ENCODE results near the gene FBXW10. TPM values are rescaled to one million over a fixed set of nuclear protein-coding genes. Genes with fewer than 3 reads are reported as not detected.
A peak's percentile ranks its signal among the peaks of the same experiment; 100 is the strongest.
"Not testable (repeated sequence)": the region's sequence is repeated elsewhere in the genome, so short reads cannot be mapped to it uniquely, and the experiment has no call there.

Gene FBXW10
- total RNA-seq, 1 donor from 2014 or later: 0.27 TPM

DNA sequence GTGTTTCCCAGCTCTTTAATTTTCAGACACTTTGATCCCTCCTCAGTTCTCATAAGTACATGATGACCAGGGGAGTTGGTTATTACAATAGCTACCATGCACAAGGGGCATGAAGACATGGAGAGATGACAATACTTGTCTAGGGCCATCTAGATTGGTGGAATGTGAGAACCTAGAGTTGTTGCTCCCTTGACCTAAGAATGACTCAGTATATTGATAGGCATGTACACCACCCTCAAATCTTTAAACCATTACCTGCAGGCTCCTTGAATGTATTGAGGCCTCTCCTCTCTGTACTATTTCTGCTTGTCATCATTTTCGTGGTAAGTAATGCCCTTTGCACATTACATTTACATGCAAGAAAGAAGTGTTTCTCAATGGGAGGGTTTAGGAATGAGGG is 20.3 kb upstream of the FBXW10 start:
- H3K4me3 ChIP-seq; ATAC-seq; H3K36me3 ChIP-seq; H3K27me3 ChIP-seq (ENCODE audit: low read depth); H3K4me1 ChIP-seq; H3K27ac ChIP-seq; intact Hi-C loops (cut with DNase I); H3K9me3 ChIP-seq; DNase-seq: not testable (repeated sequence)

DNA sequence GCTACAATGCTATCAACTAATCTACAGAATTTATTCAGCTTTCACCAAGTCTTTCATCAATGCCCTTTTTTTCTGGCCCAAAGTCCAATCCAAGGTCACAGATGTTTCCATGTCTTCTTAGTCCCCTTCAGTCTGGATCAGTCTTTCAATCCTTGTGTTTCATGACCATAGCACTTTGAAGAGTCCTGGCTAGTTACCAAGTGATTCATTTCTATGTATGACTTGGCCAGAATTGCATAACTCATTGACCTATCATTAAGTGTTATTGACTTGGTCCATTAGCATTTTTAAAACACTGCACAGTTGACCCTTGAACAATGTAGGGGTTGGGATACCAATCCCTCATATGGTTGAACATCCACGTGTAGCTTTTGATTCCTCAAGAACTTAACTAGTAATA is 11.4 kb upstream of the FBXW10 start:
- H3K4me3 ChIP-seq; DNase-seq; H3K9me3 ChIP-seq; intact Hi-C loops (cut with DNase I); H3K36me3 ChIP-seq; H3K4me1 ChIP-seq; H3K27ac ChIP-seq; H3K27me3 ChIP-seq (ENCODE audit: low read depth): not testable (repeated sequence)
- peak in 1 of 2 donors; percentile 58 for ATAC-seq

GRCh38 chr17:18733350-18733749 is 10.5 kb upstream of the FBXW10 start:
- DNase-seq; H3K4me1 ChIP-seq; H3K9me3 ChIP-seq; H3K27ac ChIP-seq; H3K27me3 ChIP-seq (ENCODE audit: low read depth); H3K4me3 ChIP-seq; H3K36me3 ChIP-seq; intact Hi-C loops (cut with DNase I): not testable (repeated sequence)
- peak; percentile 63 to 68 for ATAC-seq

- ATAC-seq; H3K4me1 ChIP-seq; H3K36me3 ChIP-seq; H3K4me3 ChIP-seq; DNase-seq; H3K9me3 ChIP-seq; intact Hi-C loops (cut with DNase I); H3K27me3 ChIP-seq (ENCODE audit: low read depth); H3K27ac ChIP-seq: not testable (repeated sequence)
Measured at GRCh38 chr17:18739616-18740391, 4.0 kb upstream of the FBXW10 start.

- H3K27ac ChIP-seq; ATAC-seq; H3K4me3 ChIP-seq; H3K9me3 ChIP-seq; intact Hi-C loops (cut with DNase I); H3K36me3 ChIP-seq; H3K27me3 ChIP-seq (ENCODE audit: low read depth); DNase-seq; H3K4me1 ChIP-seq: not testable (repeated sequence)
Measured at GRCh38 chr17:18741228-18741627, 2.6 kb upstream of the FBXW10 start.

DNA sequence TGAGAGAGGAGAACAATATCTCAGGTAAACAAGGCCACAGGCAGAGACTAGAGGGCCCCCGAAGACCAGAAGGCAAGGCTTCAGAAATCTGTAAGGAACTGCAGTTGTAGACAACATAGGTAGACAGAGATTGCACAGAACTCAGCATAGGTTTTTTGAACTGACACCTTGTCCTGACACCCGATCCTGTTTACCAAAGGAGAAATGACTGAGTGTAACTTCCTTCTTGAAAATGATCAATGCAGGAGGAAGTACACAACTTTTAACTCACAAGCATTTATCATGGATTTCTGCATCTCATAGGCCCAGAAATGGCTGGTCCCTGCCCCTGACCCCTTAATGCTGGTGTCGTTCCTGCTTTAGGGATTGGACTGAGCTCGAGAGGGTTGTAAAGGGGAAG is 872 bp downstream of the FBXW10 start:
- H3K4me3 ChIP-seq; ATAC-seq; H3K36me3 ChIP-seq; H3K4me1 ChIP-seq; H3K27ac ChIP-seq; H3K9me3 ChIP-seq; H3K27me3 ChIP-seq (ENCODE audit: low read depth); DNase-seq; intact Hi-C loops (cut with DNase I): not testable (repeated sequence)

GRCh38 chr17:18746551-18746950 is 2.7 kb downstream of the FBXW10 start:
- H3K36me3 ChIP-seq; H3K4me1 ChIP-seq; DNase-seq; intact Hi-C loops (cut with DNase I); H3K4me3 ChIP-seq; H3K27ac ChIP-seq; H3K9me3 ChIP-seq; ATAC-seq; H3K27me3 ChIP-seq (ENCODE audit: low read depth): not testable (repeated sequence)

- intact Hi-C loops (cut with DNase I); H3K27ac ChIP-seq; DNase-seq; H3K4me1 ChIP-seq; H3K27me3 ChIP-seq (ENCODE audit: low read depth); ATAC-seq; H3K36me3 ChIP-seq; H3K4me3 ChIP-seq; H3K9me3 ChIP-seq: not testable (repeated sequence)
Measured at GRCh38 chr17:18747501-18747900, 3.6 kb downstream of the FBXW10 start.

DNA sequence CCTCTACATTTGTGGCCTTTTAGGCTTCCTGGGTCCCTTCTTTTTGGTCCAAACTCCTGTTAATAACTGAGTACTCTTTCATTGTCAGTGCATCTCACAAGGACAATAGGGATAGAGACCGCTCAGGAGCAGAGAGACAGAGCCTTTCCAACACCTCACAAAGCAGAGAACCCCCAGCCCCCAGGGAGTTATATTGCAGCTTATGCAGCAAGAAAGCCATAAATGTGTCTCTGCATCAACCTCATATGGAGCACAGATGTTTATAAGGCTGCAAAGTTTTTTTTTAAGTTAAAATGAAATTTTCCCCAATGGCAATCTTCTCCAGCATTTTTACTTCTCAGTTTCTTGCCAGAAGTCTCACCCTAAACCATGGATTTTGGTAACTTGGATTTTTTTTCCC is 6.4 kb downstream of the FBXW10 start:
- H3K27me3 ChIP-seq (ENCODE audit: low read depth); H3K4me1 ChIP-seq; DNase-seq; ATAC-seq; H3K9me3 ChIP-seq; H3K4me3 ChIP-seq; H3K27ac ChIP-seq; H3K36me3 ChIP-seq; intact Hi-C loops (cut with DNase I): not testable (repeated sequence)

DNA sequence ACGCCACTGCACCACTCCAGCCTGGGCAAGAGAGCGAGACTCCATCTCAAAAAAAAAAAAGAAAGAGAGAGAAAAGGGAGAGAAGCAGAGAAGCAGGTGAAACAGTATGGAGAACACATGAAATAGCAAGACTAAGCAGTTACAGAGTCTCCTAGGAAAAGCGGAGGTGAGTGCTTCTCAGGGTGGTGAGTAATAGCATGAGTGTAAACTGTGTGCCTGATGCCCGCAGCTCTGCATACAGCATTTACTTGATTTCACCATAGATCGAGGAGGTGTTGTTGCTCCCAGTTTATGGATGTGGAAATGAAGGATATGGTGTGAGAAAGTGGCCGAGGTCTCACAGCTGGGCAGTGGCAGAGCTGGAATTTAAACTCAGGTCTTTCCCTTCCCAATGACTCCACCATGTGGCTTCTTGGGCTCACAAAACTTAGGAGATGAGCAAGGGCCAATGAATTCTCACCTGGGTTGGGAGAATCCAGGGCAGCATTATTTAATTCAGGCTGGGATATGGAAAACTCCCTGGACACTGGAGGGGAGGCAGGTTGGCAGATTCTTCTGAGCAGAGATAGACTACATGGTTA is 10.1 kb downstream of the FBXW10 start:
- H3K36me3 ChIP-seq; H3K9me3 ChIP-seq; H3K4me1 ChIP-seq; H3K4me3 ChIP-seq; H3K27ac ChIP-seq; intact Hi-C loops (cut with DNase I); H3K27me3 ChIP-seq (ENCODE audit: low read depth); DNase-seq: not testable (repeated sequence)
- ATAC-seq: peak in 1 of 2 donors; percentile 41

- H3K9me3 ChIP-seq; DNase-seq; H3K4me1 ChIP-seq; H3K4me3 ChIP-seq; H3K36me3 ChIP-seq; H3K27me3 ChIP-seq (ENCODE audit: low read depth); ATAC-seq; H3K27ac ChIP-seq; intact Hi-C loops (cut with DNase I): not testable (repeated sequence)
Measured at GRCh38 chr17:18755969-18756368, 12.1 kb downstream of the FBXW10 start.

DNA sequence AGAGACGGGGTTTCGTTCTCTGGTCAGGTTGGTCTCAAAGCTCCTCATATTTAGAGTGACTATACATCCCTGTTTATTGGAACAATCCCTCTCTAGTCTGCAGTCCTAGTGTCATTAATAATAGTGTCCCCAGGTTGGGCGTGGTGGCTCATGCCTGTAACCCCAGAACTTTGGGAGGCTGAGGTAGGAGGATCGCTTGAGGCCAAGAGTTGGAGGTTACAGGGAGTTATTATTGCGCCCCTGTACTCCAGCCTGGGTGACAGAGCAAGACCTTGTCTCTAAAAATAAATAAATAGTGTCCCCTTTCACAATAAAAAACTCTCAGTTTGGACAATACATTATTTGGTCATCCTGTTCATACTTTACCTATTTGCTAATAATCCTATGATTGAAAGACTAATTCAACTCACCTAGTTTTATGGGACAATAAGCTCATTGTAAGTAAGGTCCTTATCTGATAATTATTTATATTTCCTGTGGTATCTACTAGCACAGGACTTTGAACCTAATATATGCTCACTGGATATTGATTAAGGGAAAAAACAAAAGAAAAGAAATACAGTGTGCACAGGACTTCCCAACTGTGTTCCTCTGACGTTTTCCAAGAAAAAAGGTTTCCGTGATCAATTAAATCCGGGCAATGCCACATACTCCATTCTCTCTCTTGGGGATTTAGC is 13.7 kb downstream of the FBXW10 start:
- H3K27me3 ChIP-seq (ENCODE audit: low read depth); H3K4me1 ChIP-seq; intact Hi-C loops (cut with DNase I); ATAC-seq; H3K9me3 ChIP-seq; DNase-seq; H3K4me3 ChIP-seq; H3K27ac ChIP-seq; H3K36me3 ChIP-seq: not testable (repeated sequence)

GRCh38 chr17:18758344-18758743 is 14.5 kb downstream of the FBXW10 start:
- DNase-seq; H3K4me3 ChIP-seq; ATAC-seq; H3K27me3 ChIP-seq (ENCODE audit: low read depth); H3K9me3 ChIP-seq; H3K36me3 ChIP-seq; H3K27ac ChIP-seq; H3K4me1 ChIP-seq; intact Hi-C loops (cut with DNase I): not testable (repeated sequence)

- H3K9me3 ChIP-seq; ATAC-seq; H3K4me1 ChIP-seq; intact Hi-C loops (cut with DNase I); H3K36me3 ChIP-seq; H3K27ac ChIP-seq; H3K4me3 ChIP-seq; DNase-seq; H3K27me3 ChIP-seq (ENCODE audit: low read depth): not testable (repeated sequence)
Measured at GRCh38 chr17:18760221-18760620, 16.4 kb downstream of the FBXW10 start.

Data from lower lobe of right lung (tissue), 2 donors.